Measurements from ENCODE around the gene CEP97. TPM values are rescaled to one million over a fixed set of nuclear protein-coding genes. Genes with fewer than 3 reads are reported as not detected.
"Not testable (repeated sequence)": the region's sequence is repeated elsewhere in the genome, so short reads cannot be mapped to it uniquely, and the experiment has no call there.

Gene CEP97
- total RNA-seq, 3 donors from 2014 or later (not counting 1 experiment from before 2014, with no cell fraction given): 8.5 to 11.0 (median 9.4) TPM

DNA sequence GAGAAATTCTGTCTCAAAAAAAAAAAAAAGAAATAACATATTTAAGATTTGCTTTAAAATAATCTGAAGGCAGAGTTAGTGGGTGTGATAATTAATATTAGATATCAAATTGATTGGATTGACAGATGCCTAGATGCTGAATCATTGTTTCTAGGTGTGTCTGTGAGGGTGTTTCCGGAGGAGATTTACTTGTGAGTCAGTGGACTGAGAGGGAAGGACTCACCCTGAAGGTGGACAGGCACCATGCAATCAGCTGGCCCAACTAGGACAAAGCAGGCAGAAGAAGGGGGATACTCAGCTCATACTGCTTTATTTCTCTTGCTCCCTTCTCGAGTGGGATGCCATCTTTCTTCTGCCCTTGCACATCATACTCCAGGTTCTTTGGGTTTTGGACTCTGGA is 21.2 kb upstream of the CEP97 start:
- H3K9me3 Mint-ChIP-seq: no peaks in the 10 kb centered on the region
- Histone ChIP-seq H3K4me3 (ENCODE audit: low read length) (no peak overlapping the region), H3K27me3 (ENCODE audit: control insufficient read depth, insufficient read depth, low read length) (no peaks in the 10 kb centered on the region), H3K9me3 (ENCODE audit: control insufficient read depth, insufficient read depth, low read length) (no peaks in the 10 kb centered on the region), H3K36me3 (ENCODE audit: control insufficient read depth, insufficient read depth, low read length) (no peaks in the 10 kb centered on the region), H3K4me1 (ENCODE audit: control insufficient read depth, insufficient read depth, low read length) (no peaks in the 10 kb centered on the region), H3K27ac (ENCODE audit: low read length) (no peak overlapping the region)
- no peak overlapping the region for H3K4me3 Mint-ChIP-seq
- no peaks in the 10 kb centered on the region for H3K4me1 Mint-ChIP-seq
- ATAC-seq (no peak), DNase-seq (no peak)
- no peaks in the 10 kb centered on the region for H3K27me3 Mint-ChIP-seq (ENCODE audit: low read depth in 2 of 2)
- intact Hi-C loops (cut with micrococcal nuclease): no loop called here
- H3K36me3 Mint-ChIP-seq: no peaks in the 10 kb centered on the region
- H3K27ac Mint-ChIP-seq: no peak overlapping the region
- WGBS (ENCODE audit: insufficient coverage): 85% methylated on average over 2 of the region's 2 CpGs
- TF ChIP-seq, protein P1, sequence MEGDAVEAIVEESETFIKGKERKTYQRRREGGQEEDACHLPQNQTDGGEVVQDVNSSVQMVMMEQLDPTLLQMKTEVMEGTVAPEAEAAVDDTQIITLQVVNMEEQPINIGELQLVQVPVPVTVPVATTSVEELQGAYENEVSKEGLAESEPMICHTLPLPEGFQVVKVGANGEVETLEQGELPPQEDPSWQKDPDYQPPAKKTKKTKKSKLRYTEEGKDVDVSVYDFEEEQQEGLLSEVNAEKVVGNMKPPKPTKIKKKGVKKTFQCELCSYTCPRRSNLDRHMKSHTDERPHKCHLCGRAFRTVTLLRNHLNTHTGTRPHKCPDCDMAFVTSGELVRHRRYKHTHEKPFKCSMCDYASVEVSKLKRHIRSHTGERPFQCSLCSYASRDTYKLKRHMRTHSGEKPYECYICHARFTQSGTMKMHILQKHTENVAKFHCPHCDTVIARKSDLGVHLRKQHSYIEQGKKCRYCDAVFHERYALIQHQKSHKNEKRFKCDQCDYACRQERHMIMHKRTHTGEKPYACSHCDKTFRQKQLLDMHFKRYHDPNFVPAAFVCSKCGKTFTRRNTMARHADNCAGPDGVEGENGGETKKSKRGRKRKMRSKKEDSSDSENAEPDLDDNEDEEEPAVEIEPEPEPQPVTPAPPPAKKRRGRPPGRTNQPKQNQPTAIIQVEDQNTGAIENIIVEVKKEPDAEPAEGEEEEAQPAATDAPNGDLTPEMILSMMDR (IDR thresholded peaks at IDR 0.05): no peak

DNA sequence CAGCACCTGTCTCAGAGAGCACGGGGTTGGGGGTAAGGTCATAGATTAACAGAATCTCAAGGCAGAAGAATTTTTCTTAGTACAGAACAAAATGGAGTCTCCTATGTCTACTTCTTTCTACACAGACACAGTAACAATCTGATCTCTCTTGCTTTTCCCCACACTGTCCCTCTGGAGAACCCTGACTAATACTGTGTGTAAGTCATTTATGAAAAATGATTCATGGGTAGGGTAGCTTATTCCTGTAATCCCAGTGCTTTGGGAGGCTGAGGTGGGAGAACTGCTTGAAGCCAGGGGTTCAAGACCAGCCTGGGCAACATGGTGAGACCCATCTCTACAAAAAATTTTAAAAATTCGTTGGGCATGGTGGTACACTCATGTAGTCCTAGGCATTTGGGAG is 19.8 kb upstream of the CEP97 start:
- ATAC-seq; H3K27me3 ChIP-seq (ENCODE audit: control insufficient read depth, insufficient read depth, low read length); H3K36me3 ChIP-seq (ENCODE audit: control insufficient read depth, insufficient read depth, low read length); H3K4me3 Mint-ChIP-seq; intact Hi-C loops (cut with micrococcal nuclease); H3K4me1 ChIP-seq (ENCODE audit: control insufficient read depth, insufficient read depth, low read length); H3K27ac Mint-ChIP-seq; H3K27me3 Mint-ChIP-seq (ENCODE audit: low read depth in 2 of 2); H3K4me3 ChIP-seq (ENCODE audit: low read length); H3K27ac ChIP-seq (ENCODE audit: low read length); H3K9me3 Mint-ChIP-seq; H3K9me3 ChIP-seq (ENCODE audit: control insufficient read depth, insufficient read depth, low read length); DNase-seq; H3K4me1 Mint-ChIP-seq; H3K36me3 Mint-ChIP-seq: not testable (repeated sequence)
- 67% methylated on average over 1 of the region's 2 CpGs for WGBS (ENCODE audit: insufficient coverage)

DNA sequence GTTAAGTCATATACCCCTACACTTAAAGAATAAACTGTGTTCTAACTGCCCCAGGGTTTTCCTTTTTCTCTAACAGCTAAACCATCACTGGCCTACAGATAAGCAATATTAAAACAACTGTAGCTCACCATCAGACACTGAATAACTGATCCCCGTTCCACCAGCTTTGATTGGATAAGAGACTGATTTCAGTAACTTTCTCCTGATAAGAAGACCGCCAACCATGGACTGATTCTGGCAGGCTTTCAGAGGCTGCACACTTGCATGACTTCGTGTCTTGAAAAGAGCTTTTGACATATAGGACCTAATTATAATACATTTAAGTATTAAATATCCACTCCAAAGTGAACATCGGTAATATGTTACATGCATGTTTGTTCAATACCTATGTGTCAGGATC is 15.3 kb upstream of the CEP97 start:
- H3K4me3 Mint-ChIP-seq: no peak overlapping the region
- H3K27me3 ChIP-seq (ENCODE audit: control insufficient read depth, insufficient read depth, low read length): no peaks in the 10 kb centered on the region
- DNase-seq: no peak

DNA sequence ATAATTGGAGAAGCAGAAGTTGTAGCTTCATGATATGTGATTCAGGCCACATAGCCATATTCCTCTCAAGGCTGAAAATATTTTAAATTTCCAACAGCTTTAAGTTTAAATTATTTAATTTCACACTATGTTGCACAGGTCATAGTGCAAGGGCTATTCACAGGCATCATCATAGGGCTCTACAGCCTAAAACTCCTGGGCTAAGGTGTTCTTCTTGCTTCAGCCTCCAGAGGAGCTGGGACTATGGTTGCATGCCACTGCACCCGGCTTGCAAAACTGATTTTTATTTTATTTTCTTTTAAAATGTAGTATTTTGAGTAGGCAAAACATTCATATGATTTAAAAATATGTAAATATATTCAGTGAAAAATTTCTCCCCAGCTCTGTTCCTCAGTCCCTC is 6.0 kb upstream of the CEP97 start:
- no peak for DNase-seq
- Mint-ChIP-seq H3K36me3 (no peaks in the 10 kb centered on the region), H3K27me3 (ENCODE audit: low read depth in 2 of 2) (no peaks in the 10 kb centered on the region), H3K4me1 (peaks cover 0 to 9% of the 10 kb centered on the region in 2 donors), H3K4me3 (no peak overlapping the region), H3K27ac (no peak overlapping the region), H3K9me3 (no peaks in the 10 kb centered on the region)
- no CpG with 5 or more reads among the region's 1 CpG for WGBS (ENCODE audit: insufficient coverage)
- Histone ChIP-seq H3K27ac (ENCODE audit: low read length) (no peak overlapping the region), H3K4me3 (ENCODE audit: low read length) (no peak overlapping the region), H3K36me3 (ENCODE audit: control insufficient read depth, insufficient read depth, low read length) (no peaks in the 10 kb centered on the region), H3K9me3 (ENCODE audit: control insufficient read depth, insufficient read depth, low read length) (no peaks in the 10 kb centered on the region), H3K27me3 (ENCODE audit: control insufficient read depth, insufficient read depth, low read length) (no peaks in the 10 kb centered on the region), H3K4me1 (ENCODE audit: control insufficient read depth, insufficient read depth, low read length) (peaks cover 3% of the 10 kb centered on the region)
- ATAC-seq: no peak
- TF ChIP-seq, protein P1 (IDR thresholded peaks at IDR 0.05): no peak
- intact Hi-C loops (cut with micrococcal nuclease): no loop called here

More for the DNA sequence above, 15.3 kb upstream of the CEP97 start:
- 88% methylated on average over 3 of the region's 4 CpGs for WGBS (ENCODE audit: insufficient coverage)
- Histone ChIP-seq H3K27ac (ENCODE audit: low read length) (no peak overlapping the region), H3K4me3 (ENCODE audit: low read length) (no peak overlapping the region), H3K4me1 (ENCODE audit: control insufficient read depth, insufficient read depth, low read length) (no peaks in the 10 kb centered on the region), H3K9me3 (ENCODE audit: control insufficient read depth, insufficient read depth, low read length) (no peaks in the 10 kb centered on the region), H3K36me3 (ENCODE audit: control insufficient read depth, insufficient read depth, low read length) (no peaks in the 10 kb centered on the region)
- no peak for ATAC-seq
- no peaks in the 10 kb centered on the region for H3K36me3 Mint-ChIP-seq
- H3K27ac Mint-ChIP-seq: no peak overlapping the region
- H3K27me3 Mint-ChIP-seq (ENCODE audit: low read depth in 2 of 2): no peaks in the 10 kb centered on the region
- H3K4me1 Mint-ChIP-seq: no peaks in the 10 kb centered on the region
- TF ChIP-seq, protein P1 (IDR thresholded peaks at IDR 0.05): no peak
- no peaks in the 10 kb centered on the region for H3K9me3 Mint-ChIP-seq
- intact Hi-C loops (cut with micrococcal nuclease): no loop called here

Data from natural killer cell (primary cell).